CD4-positive, alpha-beta T cell treated with Interleukin-4 for 4 hours (primary cell): ENCODE measurements around the gene PIGBOS1.
"Not testable (repeated sequence)": the region's sequence is repeated elsewhere in the genome, so short reads cannot be mapped to it uniquely, and the experiment has no call there.

Source experiments
- DNase-seq: peaks from one replicate; pipeline ENCODE4 v3.0.0-alpha.2; 2020

Gene PIGBOS1

GRCh38 chr15:55290528-55291057 lies 28.3 kb downstream of the PIGBOS1 start:
- peak; percentile 86 for DNase-seq

DNA sequence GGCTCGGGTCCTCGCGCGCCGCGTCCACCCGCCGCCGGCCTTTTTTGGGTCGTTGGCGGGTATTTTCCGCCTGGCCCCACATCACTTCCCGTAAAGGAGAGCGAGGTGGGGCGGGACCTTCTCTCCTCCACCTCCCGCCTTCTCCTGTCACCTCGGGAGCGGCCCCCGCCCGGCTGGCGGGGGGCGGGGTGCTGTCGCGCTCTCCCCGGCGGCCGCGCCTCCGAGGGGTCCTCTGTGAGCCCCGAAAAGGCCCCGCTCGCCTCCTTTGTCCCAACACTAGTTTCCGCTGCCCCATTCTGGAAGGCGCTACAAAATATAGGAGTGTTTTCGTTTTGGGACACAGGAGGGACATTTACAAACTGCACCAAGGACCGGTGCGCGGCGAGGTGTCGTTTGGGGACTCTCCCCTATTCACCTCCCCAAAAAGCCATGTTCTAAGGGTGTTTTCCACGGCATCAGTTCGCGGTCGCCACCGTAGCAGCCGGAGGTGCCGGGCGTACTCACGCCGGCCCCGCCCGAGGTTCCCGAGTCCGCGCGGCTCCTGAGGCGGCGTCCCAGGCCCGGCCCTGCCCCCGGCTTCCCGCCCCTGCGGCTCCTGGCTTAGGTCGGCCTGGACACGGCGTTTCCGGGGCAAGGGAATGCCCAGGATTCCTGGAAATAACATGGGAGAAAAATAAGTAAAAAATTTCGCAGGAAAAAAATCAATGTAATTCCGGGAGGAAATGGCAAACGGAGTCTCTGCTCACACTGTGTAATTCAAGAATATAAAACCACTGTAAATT lies 29.0 kb downstream of the PIGBOS1 start, which contains the start of gene RAB27A:
Gene RAB27A, minus strand, starts transcription at position 68 of the 782 bp plus-strand sequence. CDS start 54,879 bp downstream, outside the sequence.
- peak; percentile 74 for DNase-seq

DNA sequence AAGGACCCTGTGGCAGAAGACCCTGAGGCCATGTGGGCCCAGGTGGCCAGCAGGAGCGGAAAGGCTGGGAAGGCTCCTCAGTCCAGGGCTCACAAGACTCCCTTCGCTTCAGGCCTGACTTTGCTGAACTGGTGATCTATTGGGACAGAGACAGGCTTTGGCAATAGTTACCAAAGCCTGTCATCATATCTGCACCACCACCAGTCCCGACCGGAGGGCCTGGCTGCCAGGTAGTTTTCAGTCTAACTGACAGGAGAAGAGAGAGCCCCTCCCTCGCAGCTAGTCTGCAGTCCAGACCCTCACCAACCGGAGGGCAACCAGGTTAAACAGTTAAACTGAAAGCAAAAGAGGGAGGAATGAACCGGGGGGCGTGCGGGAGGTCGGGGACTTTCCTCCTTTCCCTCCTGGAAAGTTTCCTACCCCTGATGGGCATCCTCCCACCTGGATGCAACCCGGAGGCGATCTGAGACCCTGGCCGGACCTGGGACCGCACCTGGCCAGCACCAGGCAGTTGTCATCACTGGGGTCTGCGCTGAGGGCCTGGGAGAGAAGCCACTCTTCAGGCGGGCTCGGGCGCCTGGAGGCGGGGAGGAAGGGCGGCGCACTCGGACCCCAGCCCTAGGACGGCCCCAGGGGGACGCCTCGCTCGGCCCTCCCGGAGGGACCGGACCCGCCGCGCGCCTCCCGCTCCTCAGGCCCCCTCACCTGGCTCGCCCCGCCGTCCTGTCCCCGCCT lies 29.7 kb downstream of the PIGBOS1 start:
- DNase-seq = no peak

- no peak for DNase-seq
Observed at GRCh38 chr15:55288006-55288717, 30.8 kb downstream of the PIGBOS1 start.

- DNase-seq = not testable (repeated sequence)
Observed at GRCh38 chr15:55286442-55287189, 32.3 kb downstream of the PIGBOS1 start.

GRCh38 chr15:55284426-55284825 lies 34.5 kb downstream of the PIGBOS1 start:
- DNase-seq = no peak

GRCh38 chr15:55283379-55284147 lies 35.4 kb downstream of the PIGBOS1 start:
- no peak for DNase-seq

DNA sequence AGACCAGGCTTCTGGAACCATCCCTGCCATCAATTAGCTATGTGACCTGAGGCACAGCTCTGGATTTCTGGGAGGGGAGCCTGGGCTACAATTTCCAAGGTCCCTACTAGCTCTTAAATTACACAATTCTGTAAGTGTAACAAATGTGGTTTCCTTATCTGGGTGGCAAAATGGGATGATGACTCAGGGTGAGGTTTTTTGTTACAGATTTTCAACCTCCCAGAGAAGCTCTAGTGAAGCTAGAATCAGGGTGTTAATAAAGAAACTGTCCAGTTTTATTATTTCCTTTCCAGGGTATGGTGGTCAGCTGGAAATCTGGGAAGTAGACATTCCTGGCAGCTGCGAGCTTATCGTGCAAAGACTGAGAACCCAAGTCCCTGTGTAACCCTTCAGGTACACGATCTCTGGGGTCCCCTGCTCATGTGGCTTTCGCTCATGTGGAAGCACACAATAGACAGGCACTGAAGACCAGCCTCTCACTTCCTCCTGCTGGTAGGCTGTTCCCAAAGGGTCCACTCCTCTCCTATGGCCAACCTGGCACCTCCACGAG lies 36.6 kb downstream of the PIGBOS1 start:
- DNase-seq = peak; percentile 65

GRCh38 chr15:55281517-55282228 lies 37.2 kb downstream of the PIGBOS1 start:
- DNase-seq = no peak

- DNase-seq = peak; percentile 70
Observed at GRCh38 chr15:55280589-55280988, 38.3 kb downstream of the PIGBOS1 start.

DNA sequence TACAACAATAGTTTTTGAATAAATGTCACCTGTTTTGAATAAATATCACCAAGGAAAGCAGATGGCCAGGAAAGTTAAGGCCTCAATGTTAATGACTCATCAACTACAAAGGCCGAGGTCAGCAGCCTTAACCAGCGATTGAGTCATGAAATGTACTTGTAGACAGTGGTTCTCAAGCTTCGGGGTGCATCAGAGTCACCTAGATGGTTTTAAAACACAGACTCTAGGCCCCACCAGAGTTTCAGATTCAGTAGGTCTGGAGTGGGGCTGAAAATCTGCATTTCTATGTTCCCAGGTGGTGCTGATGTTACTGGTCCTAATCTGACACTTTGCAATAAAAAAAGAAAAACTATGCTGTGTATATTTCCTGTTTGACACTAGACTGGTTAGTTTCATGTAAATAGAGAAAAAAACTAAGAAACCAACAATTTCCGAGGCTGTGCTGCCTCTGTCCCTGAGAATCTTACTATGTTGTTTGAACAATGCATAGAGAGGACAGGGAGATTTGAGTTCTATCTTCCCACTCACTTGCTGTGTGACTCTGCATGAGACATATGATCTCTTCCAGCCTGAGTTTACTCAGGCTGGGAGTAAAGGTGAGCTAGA lies 39.1 kb downstream of the PIGBOS1 start:
- DNase-seq = peak; percentile 92

DNA sequence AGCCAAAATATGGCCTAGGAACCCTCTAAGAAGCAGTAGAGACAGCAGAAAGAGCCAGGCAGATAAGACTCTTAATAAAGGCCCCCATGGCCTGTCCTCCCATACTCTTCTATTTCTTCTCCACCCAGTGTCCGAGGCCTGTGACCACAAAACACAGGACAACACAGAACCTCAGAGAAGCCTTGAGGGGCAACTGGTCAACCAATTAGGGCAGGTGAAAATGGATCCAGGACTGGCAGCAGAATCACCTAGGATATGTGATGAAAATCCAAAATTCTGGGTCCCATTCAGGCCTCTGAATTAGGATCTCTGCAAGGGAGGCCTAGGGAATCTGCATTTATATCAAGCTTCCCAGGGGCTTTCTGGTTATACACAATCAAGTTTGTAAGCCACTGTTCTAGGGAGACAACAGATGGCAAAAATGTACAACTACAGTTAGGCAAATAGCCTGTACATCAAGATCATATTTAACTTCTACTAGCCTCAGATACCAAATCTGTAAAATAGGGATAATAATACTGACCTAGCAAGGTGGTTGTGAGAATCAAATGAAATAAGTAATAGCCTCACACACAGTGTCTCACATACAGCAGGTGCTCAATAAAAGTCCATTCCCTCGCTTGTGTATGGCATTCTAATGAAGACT lies 39.7 kb downstream of the PIGBOS1 start:
- no peak for DNase-seq

GRCh38 chr15:55277715-55278114 lies 41.2 kb downstream of the PIGBOS1 start:
- no peak for DNase-seq

GRCh38 chr15:55277116-55277564 lies 41.8 kb downstream of the PIGBOS1 start:
- peak; percentile 80 for DNase-seq

GRCh38 chr15:55276324-55276723 lies 42.6 kb downstream of the PIGBOS1 start:
- DNase-seq = no peak

GRCh38 chr15:55270291-55270690 lies 48.6 kb downstream of the PIGBOS1 start:
- DNase-seq = no peak

GRCh38 chr15:55268176-55268695 lies 50.7 kb downstream of the PIGBOS1 start:
- DNase-seq = no peak

DNA sequence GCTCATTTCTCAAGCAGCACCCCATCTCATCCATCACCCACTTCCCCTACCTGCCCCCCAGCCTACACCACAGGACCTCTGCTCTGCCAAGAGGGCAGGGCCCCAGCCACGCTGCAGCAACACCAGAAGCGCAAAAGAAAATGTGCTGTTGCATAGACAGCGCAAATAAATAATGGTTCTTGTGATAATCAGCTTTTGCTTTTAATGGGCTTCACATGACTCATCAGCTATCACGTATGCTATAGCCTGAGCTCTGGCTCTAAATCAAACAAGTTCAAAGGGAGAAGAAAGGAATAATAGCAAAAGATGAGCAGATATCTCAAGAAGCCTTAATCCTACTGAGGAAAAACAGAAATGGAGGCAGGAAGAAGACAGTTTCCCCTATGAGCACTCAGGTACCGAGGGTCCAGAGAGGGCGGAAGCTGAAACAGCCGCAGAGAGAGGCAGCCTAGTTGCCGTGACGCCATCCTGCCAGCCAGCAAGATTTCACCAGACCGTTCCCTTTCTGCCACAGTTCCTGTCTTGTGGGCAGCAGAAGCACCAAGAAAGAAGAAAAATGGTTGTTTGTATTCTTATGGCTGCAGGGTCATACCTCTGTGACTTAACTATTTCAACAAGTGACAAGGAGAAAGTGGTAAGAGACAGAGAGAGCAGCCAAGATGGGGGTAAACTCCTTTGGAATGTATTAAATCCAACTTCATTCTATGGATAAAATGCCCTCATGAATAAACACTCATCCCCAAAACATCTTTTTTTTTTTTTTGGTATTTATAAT lies 51.3 kb downstream of the PIGBOS1 start:
- DNase-seq = peak; percentile 82
